GM06990 (cell line): ENCODE results near the gene ZNF213.

Source experiments
- DNase-seq: peaks from one replicate; pipeline ENCODE4 v3.0.0-alpha.2; 2011; ENCODE audit not compliant: insufficient read length; ENCODE audit errors: extremely low read depth
- H3K27me3 ChIP-seq: replicated peaks from 2 replicates; pipeline ENCODE4 v1.6.0; 2011; ENCODE audit warnings: low read length; ENCODE audit not compliant: control insufficient read depth, insufficient read depth
- H3K36me3 ChIP-seq: 2 replicates; pipeline ENCODE4 v1.5.1; 2011; ENCODE audit warnings: low read length; ENCODE audit not compliant: control insufficient read depth, insufficient read depth
- H3K4me3 ChIP-seq: replicated peaks from 2 replicates; pipeline ENCODE4 v1.5.1; 2011; ENCODE audit warnings: low read depth, mild to moderate bottlenecking, control low read depth, low read length
- TF ChIP-seq, protein P1 (sequence below): IDR thresholded peaks from 2 replicates; pipeline ENCODE4 v1.5.1; 2011; ENCODE audit warnings: low read length, control low read depth, mild to moderate bottlenecking, inconsistent platforms; ENCODE audit not compliant: insufficient read depth, poor library complexity, severe bottlenecking

Gene ZNF213

DNA sequence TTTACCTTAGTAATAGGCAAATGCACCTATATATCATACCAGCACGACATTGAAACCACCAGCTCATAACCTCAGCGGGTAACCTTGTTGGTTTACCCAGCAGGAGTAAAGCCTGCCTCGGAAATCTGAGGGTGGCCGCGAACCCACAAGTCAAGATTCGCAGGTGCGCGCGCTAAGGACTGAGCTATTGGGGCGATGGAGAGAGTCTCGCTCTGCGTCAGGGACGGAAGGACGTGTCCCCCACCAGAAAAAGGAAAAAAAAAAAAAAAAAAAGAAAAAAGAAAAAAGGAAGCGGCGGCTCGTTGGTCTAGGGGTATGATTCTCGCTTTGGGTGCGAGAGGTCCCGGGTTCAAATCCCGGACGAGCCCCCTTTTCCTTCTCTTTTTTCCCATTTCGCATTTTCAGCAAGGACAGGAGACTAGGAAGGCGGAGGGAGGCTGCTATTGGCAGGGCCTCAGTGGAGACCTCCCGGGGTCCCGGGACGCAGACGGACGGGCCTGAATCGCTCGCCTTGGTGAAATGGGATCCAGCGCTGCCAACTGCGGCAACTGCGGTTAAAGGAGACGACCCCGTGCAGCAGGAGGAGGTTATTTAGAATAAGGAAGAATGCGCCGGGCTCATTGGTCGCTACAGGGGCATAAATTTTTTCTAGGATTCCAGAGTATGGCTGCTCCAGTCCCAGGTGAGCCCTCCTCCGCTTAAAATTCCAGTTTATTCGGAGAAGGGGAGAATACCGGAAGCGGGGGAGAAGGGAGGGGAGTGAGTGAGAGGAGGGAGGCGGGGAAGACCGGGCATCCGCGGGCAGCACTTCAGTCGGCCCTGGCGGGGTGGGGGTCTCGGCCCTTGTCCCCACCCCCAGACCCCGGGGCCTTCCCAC lies 53.2 kb downstream of the ZNF213 start, which contains the start of gene OR1F1:
OR1F1 (plus strand) TSS at position 407 of the 877 bp plus-strand sequence.
- TF ChIP-seq, protein P1, sequence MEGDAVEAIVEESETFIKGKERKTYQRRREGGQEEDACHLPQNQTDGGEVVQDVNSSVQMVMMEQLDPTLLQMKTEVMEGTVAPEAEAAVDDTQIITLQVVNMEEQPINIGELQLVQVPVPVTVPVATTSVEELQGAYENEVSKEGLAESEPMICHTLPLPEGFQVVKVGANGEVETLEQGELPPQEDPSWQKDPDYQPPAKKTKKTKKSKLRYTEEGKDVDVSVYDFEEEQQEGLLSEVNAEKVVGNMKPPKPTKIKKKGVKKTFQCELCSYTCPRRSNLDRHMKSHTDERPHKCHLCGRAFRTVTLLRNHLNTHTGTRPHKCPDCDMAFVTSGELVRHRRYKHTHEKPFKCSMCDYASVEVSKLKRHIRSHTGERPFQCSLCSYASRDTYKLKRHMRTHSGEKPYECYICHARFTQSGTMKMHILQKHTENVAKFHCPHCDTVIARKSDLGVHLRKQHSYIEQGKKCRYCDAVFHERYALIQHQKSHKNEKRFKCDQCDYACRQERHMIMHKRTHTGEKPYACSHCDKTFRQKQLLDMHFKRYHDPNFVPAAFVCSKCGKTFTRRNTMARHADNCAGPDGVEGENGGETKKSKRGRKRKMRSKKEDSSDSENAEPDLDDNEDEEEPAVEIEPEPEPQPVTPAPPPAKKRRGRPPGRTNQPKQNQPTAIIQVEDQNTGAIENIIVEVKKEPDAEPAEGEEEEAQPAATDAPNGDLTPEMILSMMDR: no peak
- Histone ChIP-seq H3K27me3 (no peaks in the 10 kb centered on the region; the same call in 1 of the 2 replicates), H3K36me3 (no peaks in the 10 kb centered on the region), H3K4me3 (peak within 1 kb of the TSS; percentile 67)
- DNase-seq: peak; percentile 76

GRCh38 chr16:3188675-3188924 lies 53.8 kb downstream of the ZNF213 start:
- H3K27me3 ChIP-seq: no peaks in the 10 kb centered on the region; the same call in 1 of the 2 replicates
- no peak for DNase-seq
- TF ChIP-seq, protein P1: no peak
- H3K36me3 ChIP-seq: no peaks in the 10 kb centered on the region
- H3K4me3 ChIP-seq: peak overlapping the region; percentile 67

DNA sequence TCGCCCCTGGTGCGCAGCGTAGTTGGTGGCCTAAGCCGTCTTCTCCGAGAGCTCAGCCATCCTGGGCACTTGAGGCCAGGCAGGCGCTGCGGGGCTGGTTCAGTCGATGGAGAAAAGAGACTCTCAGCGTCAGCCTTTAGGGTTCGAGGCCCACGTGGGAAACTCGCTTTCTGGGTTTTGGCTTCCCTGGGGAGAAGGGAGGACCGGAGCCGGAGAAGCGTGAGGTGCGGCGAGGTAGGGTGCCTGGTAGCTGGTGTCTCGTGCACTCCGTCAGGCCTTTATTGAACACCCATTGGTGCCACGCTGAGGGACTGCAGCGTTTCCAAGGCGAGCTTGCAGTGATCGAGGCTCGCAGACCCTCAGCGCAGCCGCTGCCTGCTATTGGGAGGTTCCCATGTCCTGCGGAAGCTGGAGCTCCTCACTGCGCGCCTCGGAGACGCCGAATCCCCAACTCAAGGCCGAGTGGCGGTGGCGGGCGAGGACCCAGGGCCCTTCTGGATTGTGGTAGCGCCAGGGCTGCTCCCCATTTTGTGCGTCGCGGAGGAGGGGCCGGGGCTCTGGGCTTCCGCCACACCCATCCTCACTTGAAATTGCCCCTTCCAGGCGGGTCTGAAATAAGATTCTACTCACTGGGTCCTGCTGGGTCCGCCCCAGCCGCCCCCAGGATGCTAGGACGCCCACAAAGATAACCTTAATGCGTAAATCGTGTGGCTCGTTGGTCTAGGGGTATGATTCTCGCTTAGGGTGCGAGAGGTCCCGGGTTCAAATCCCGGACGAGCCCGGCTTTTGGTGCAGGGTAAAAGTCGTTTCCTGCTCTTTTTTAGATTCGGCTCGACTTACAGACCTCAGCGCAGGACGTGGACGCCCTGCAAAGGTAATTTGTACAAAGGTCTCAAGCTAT lies 54.3 kb downstream of the ZNF213 start:
- peak; percentile 89 for DNase-seq
- Histone ChIP-seq H3K4me3 (peak overlapping the region; percentile 67), H3K27me3 (no peaks in the 10 kb centered on the region; the same call in 1 of the 2 replicates), H3K36me3 (no peaks in the 10 kb centered on the region)
- TF ChIP-seq, protein P1: no peak

GRCh38 chr16:3189869-3190268 lies 55.0 kb downstream of the ZNF213 start:
- no peak for DNase-seq
- Histone ChIP-seq H3K4me3 (peak overlapping the region; percentile 37), H3K27me3 (no peaks in the 10 kb centered on the region; the same call in 1 of the 2 replicates), H3K36me3 (no peaks in the 10 kb centered on the region)
- TF ChIP-seq, protein P1: no peak

DNA sequence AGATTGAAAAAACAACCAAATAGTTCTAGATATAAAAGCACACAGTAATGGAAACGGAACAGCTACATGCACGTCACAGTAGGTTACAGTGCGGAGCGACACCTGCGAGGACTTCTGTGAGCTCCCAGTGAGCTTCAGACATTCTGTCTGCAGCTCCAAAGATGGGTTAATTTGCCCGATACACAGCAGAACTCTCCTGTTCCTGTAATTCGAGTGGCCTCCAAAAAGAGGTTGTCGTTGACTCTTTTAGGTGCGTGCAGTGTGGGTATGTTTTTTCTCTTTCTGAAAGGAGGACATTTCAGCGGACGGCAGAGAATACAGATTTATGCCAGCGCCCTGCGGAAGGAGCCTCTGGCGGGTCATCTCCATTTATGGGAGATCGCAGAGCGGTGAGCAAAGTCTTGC lies 56.1 kb downstream of the ZNF213 start:
- TF ChIP-seq, protein P1: no peak
- H3K36me3 ChIP-seq: no peaks in the 10 kb centered on the region
- peak overlapping the region; percentile 44 for H3K4me3 ChIP-seq
- H3K27me3 ChIP-seq: no peaks in the 10 kb centered on the region; the same call in 1 of the 2 replicates
- no peak for DNase-seq
